ENCODE measurements around the gene MS4A6E.
"Not testable (repeated sequence)": the region's sequence is repeated elsewhere in the genome, so short reads cannot be mapped to it uniquely, and the experiment has no call there.

Gene MS4A6E

GRCh38 chr11:60326955-60327354, at the start of gene MS4A6E:
TSS of gene MS4A6E (plus strand) at chr11:60327255. CDS start at chr11:60334896, 7,641 bp downstream.
- Histone ChIP-seq H3K4me3 (replicated peaks; ENCODE audit: low read depth, low read length) (no peak within 1 kb of the TSS), H3K27me3 (replicated peaks; ENCODE audit: control insufficient read depth, insufficient read depth, low read length) (no peaks in the 10 kb centered on the region), H3K36me3 (ENCODE audit: control insufficient read depth, insufficient read depth, low read length) (no peaks in the 10 kb centered on the region)
- DNase-seq (ENCODE audit: extremely low read depth, insufficient read length), result no peak
- TF ChIP-seq CTCF (IDR thresholded peaks at IDR 0.05; ENCODE audit: insufficient read depth, low read length, poor library complexity, severe bottlenecking), result no peak

GRCh38 chr11:60280412-60280811, 46.6 kb upstream of the MS4A6E start, which contains the start of gene MS4A4A:
TSS of gene MS4A4A (plus strand) at chr11:60280666. CDS start at chr11:60280676, 10 bp downstream.
- Histone ChIP-seq H3K4me3 (replicated peaks; ENCODE audit: low read depth, low read length) (no peak within 1 kb of the TSS), H3K27me3 (replicated peaks; ENCODE audit: control insufficient read depth, insufficient read depth, low read length) (no peaks in the 10 kb centered on the region), H3K36me3 (ENCODE audit: control insufficient read depth, insufficient read depth, low read length) (no peaks in the 10 kb centered on the region)
- TF ChIP-seq CTCF (IDR thresholded peaks at IDR 0.05; ENCODE audit: insufficient read depth, low read length, poor library complexity, severe bottlenecking), result no peak
- DNase-seq (ENCODE audit: extremely low read depth, insufficient read length), result no peak

GRCh38 chr11:60281485-60281884, 45.6 kb upstream of the MS4A6E start:
- Histone ChIP-seq H3K36me3 (ENCODE audit: control insufficient read depth, insufficient read depth, low read length) (no peaks in the 10 kb centered on the region), H3K4me3 (replicated peaks; ENCODE audit: low read depth, low read length) (no peak overlapping the region), H3K27me3 (replicated peaks; ENCODE audit: control insufficient read depth, insufficient read depth, low read length) (no peaks in the 10 kb centered on the region)
- no peak for TF ChIP-seq CTCF (IDR thresholded peaks at IDR 0.05; ENCODE audit: insufficient read depth, low read length, poor library complexity, severe bottlenecking)
- DNase-seq (ENCODE audit: extremely low read depth, insufficient read length), result no peak

GRCh38 chr11:60282286-60282685, 44.8 kb upstream of the MS4A6E start:
- DNase-seq (ENCODE audit: extremely low read depth, insufficient read length), result no peak
- TF ChIP-seq CTCF (IDR thresholded peaks at IDR 0.05; ENCODE audit: insufficient read depth, low read length, poor library complexity, severe bottlenecking), result no peak
- Histone ChIP-seq H3K4me3 (replicated peaks; ENCODE audit: low read depth, low read length) (no peak overlapping the region), H3K27me3 (replicated peaks; ENCODE audit: control insufficient read depth, insufficient read depth, low read length) (no peaks in the 10 kb centered on the region), H3K36me3 (ENCODE audit: control insufficient read depth, insufficient read depth, low read length) (no peaks in the 10 kb centered on the region)

GRCh38 chr11:60285411-60286126, 41.5 kb upstream of the MS4A6E start:
- H3K27me3 ChIP-seq (replicated peaks; ENCODE audit: control insufficient read depth, insufficient read depth, low read length); H3K36me3 ChIP-seq (ENCODE audit: control insufficient read depth, insufficient read depth, low read length); DNase-seq (ENCODE audit: extremely low read depth, insufficient read length); H3K4me3 ChIP-seq (replicated peaks; ENCODE audit: low read depth, low read length): not testable (repeated sequence)

- H3K36me3 ChIP-seq (ENCODE audit: control insufficient read depth, insufficient read depth, low read length), result no peaks in the 10 kb centered on the region
- no peak overlapping the region for H3K4me3 ChIP-seq (replicated peaks; ENCODE audit: low read depth, low read length)
- no peak for TF ChIP-seq CTCF (IDR thresholded peaks at IDR 0.05; ENCODE audit: insufficient read depth, low read length, poor library complexity, severe bottlenecking)
- H3K27me3 ChIP-seq (replicated peaks; ENCODE audit: control insufficient read depth, insufficient read depth, low read length), result no peaks in the 10 kb centered on the region
- DNase-seq (ENCODE audit: extremely low read depth, insufficient read length), result no peak
Measured at GRCh38 chr11:60288531-60288930, 38.5 kb upstream of the MS4A6E start.

All from GM06990 (cell line).